HG02885 (cell line): ENCODE results near the gene POU2F2.
"Not testable (repeated sequence)": the region's sequence is repeated elsewhere in the genome, so short reads cannot be mapped to it uniquely, and the experiment has no call there.

Experiments
- ATAC-seq: cut with Tn5 transposase; IDR thresholded peaks from one replicate; pipeline ENCODE4 v1.9.1; 2021; ENCODE audit warnings: mild to moderate bottlenecking; ENCODE audit not compliant: unreplicated experiment, poor library complexity

POU2F2 gene

GRCh38 chr19:42068361-42068755, 63.9 kb downstream of the POU2F2 start:
- ATAC-seq: no peak

GRCh38 chr19:42067315-42067888, 64.8 kb downstream of the POU2F2 start:
- ATAC-seq: no peak

GRCh38 chr19:42066075-42066754, 66.0 kb downstream of the POU2F2 start:
- no peak for ATAC-seq

GRCh38 chr19:42065511-42065910, 66.7 kb downstream of the POU2F2 start:
- no peak for ATAC-seq

GRCh38 chr19:42065051-42065450, 67.2 kb downstream of the POU2F2 start:
- ATAC-seq: no peak

GRCh38 chr19:42064432-42064831, 67.8 kb downstream of the POU2F2 start:
- ATAC-seq: no peak

- no peak for ATAC-seq
Observed at GRCh38 chr19:42062381-42062780, 69.9 kb downstream of the POU2F2 start.

GRCh38 chr19:42060117-42060516, 72.1 kb downstream of the POU2F2 start:
- no peak for ATAC-seq

GRCh38 chr19:42059196-42059595, 73.0 kb downstream of the POU2F2 start:
- no peak for ATAC-seq

GRCh38 chr19:42057846-42058245, 74.4 kb downstream of the POU2F2 start:
- ATAC-seq: no peak

GRCh38 chr19:42054205-42054604, 78.0 kb downstream of the POU2F2 start:
- ATAC-seq: no peak

- ATAC-seq: no peak
Observed at GRCh38 chr19:42053037-42053935, 79.0 kb downstream of the POU2F2 start.

- no peak for ATAC-seq
Observed at GRCh38 chr19:42052241-42052863, 79.9 kb downstream of the POU2F2 start.

- ATAC-seq: no peak
Observed at GRCh38 chr19:42051166-42052115, 80.8 kb downstream of the POU2F2 start.

GRCh38 chr19:42048992-42049391, 83.3 kb downstream of the POU2F2 start:
- ATAC-seq: no peak

- no peak for ATAC-seq
Observed at GRCh38 chr19:42045575-42045974, 86.7 kb downstream of the POU2F2 start.

- no peak for ATAC-seq
Observed at GRCh38 chr19:42042455-42043170, 89.6 kb downstream of the POU2F2 start.

GRCh38 chr19:42040491-42040890, 91.8 kb downstream of the POU2F2 start:
- not testable (repeated sequence) for ATAC-seq

GRCh38 chr19:42040031-42040430, 92.2 kb downstream of the POU2F2 start:
- ATAC-seq: no peak
